GM12878 (cell line): ENCODE results near the gene WDR86. TPM values are rescaled to one million over a fixed set of nuclear protein-coding genes. Genes with fewer than 3 reads are reported as not detected.

Experiments
- BCL11A ChIP-seq: IDR thresholded peaks from 2 replicates; pipeline ENCODE4 v1.6.1; 2011; ENCODE audit warnings: low read depth, low read length
- CHD4 ChIP-seq: fragments of 200-600 bp; sonication (generic); IDR thresholded peaks from 2 replicates; pipeline ENCODE4 v1.6.1; 2016; ENCODE audit warnings: mild to moderate bottlenecking
- CREM ChIP-seq: IDR thresholded peaks from 2 replicates; pipeline ENCODE4 v1.6.1; 2014; ENCODE audit warnings: antibody characterized with exemption, low read depth
- HSF1 ChIP-seq: fragments of 150-350 bp; IDR thresholded peaks from 2 replicates; pipeline ENCODE4 v1.6.1; 2014; ENCODE audit warnings: mild to moderate bottlenecking, low read depth, low read length
- IKZF2 ChIP-seq, 2 experiments: fragments of 450-650 bp; IDR thresholded peaks; 2 replicates each; pipeline ENCODE4 v1.6.1; 2017; ENCODE audit warnings: mild to moderate bottlenecking in 2 of 2, moderate library complexity in 2 of 2
- MXI1 ChIP-seq: fragments of 150-350 bp; IDR thresholded peaks from 2 replicates; pipeline ENCODE4 v1.6.1; 2011; ENCODE audit warnings: low read depth, mild to moderate bottlenecking, inconsistent platforms, low read length, improper control_type of control experiment
- NKRF ChIP-seq: fragments of 450-650 bp; conservative IDR thresholded peaks from 2 replicates; pipeline ENCODE4 v1.6.1; 2017; ENCODE audit warnings: mild to moderate bottlenecking, moderate library complexity
- NR2C1 ChIP-seq: fragments of 450-650 bp; IDR thresholded peaks from 2 replicates; pipeline ENCODE4 v1.6.1; 2017; ENCODE audit warnings: antibody characterized with exemption, mild to moderate bottlenecking, moderate library complexity
- PBX3 ChIP-seq: IDR thresholded peaks from 2 replicates; pipeline ENCODE4 v1.6.1; 2011; ENCODE audit warnings: mild to moderate bottlenecking, low read depth, low read length, moderate library complexity; ENCODE audit not compliant: insufficient replicate concordance
- RAD51 ChIP-seq: fragments of 450-650 bp; IDR thresholded peaks from 2 replicates; pipeline ENCODE4 v1.6.1; 2016; ENCODE audit warnings: moderate library complexity, mild to moderate bottlenecking, inconsistent platforms
- ZBTB4 ChIP-seq: fragments of 450-650 bp; formaldehyde crosslinking; IDR thresholded peaks from 2 replicates; pipeline ENCODE4 v1.4.0; 2022; ENCODE audit warnings: mild to moderate bottlenecking, moderate library complexity
- ZNF217 ChIP-seq: fragments of 450-650 bp; IDR thresholded peaks from 2 replicates; pipeline ENCODE4 v1.6.1; 2017; ENCODE audit warnings: antibody characterized with exemption, mild to moderate bottlenecking
- ZNF687 ChIP-seq: fragments of 450-650 bp; IDR thresholded peaks from 2 replicates; pipeline ENCODE4 v1.6.1; 2017; ENCODE audit warnings: mild to moderate bottlenecking, moderate library complexity
- polyA plus RNA-seq, 11 experiments: library from polyadenylated mRNA; depleted of rRNA in 4 of 11; unstranded in 6 of 11; stranded (reverse) in 5 of 11; fragments of >200 nt; fragmentation: Nextera tagmentation in 4 of 11; fragmentation: Illumina TruSeq in 1 of 11; extraction: Ambion mirVana in 4 of 11; extraction: Trizol in 1 of 11; gene quantifications; 1 replicate in 1 of 11; 2 replicates in 10 of 11; pipeline versions ENCODE4 v1.2.1 to v1.2.3, GENCODE V29; 2011 to 2016; ENCODE audit warnings: inconsistent platforms in 2 of 11, missing spikeins in 2 of 11, low read depth in 1 of 11
- total RNA-seq, 4 experiments: library from RNA; depleted of rRNA in 3 of 4; stranded (reverse); fragments of >200 nt in 3 of 4; fragmentation: Illumina TruSeq in 1 of 4; extraction: Trizol in 1 of 4; gene quantifications; 2 replicates each; pipeline versions ENCODE4 v1.2.1 to v1.2.3, GENCODE V29; 2013 to 2021

The WDR86 gene
- total and polyA plus RNA-seq, 10 of the 15 experiments (the other 5 are each of a cell fraction or from before 2014, with no cell fraction given): 0.05 to 0.19 (median 0.15) TPM; not detected in 7

GRCh38 chr7:151351967-151352366 is 57.9 kb downstream of the WDR86 start (continued):
- TF ChIP-seq ZNF687: 0 out of 2 replicates have a peak, but pooled peaks have one; percentile 19
- TF ChIP-seq CREM: no peak
- no peak for TF ChIP-seq MXI1
- no peak for TF ChIP-seq CHD4
- no peak for TF ChIP-seq ZNF217
- TF ChIP-seq NKRF: no peak
- no peak for TF ChIP-seq NR2C1
- TF ChIP-seq RAD51: no peak
- 0 out of 4 replicates have a peak, but pooled peaks of 1 of the 2 experiments have one; percentile 12 for TF ChIP-seq IKZF2 (IDR thresholded peaks at IDR 0.05)
- TF ChIP-seq ZBTB4 (CRISPR knock-in tag): no peak
- no peak for TF ChIP-seq BCL11A
- no peak for TF ChIP-seq HSF1
- TF ChIP-seq PBX3: no peak
